ENCODE results near the gene PFAS. TPM values are rescaled to one million over a fixed set of nuclear protein-coding genes. Genes with fewer than 3 reads are reported as not detected.

PFAS gene
- total RNA-seq, 1 experiment from 2014 or later, result 44.1 TPM

GRCh38 chr17:8223356-8224126, 25.5 kb upstream of the PFAS start:
- Mint-ChIP-seq H3K27me3 (ENCODE audit: insufficient read depth, unreplicated experiment) (peaks cover 2% of the 10 kb centered on the region), H3K4me1 (ENCODE audit: low read depth, unreplicated experiment) (peaks cover 17% of the 10 kb centered on the region), H3K9me3 (ENCODE audit: unreplicated experiment) (no peaks in the 10 kb centered on the region), H3K4me3 (ENCODE audit: unreplicated experiment) (peak overlapping the region; percentile 90), H3K27ac (ENCODE audit: unreplicated experiment) (peak overlapping the region; percentile 96), H3K36me3 (ENCODE audit: insufficient read depth, unreplicated experiment) (peaks cover 55% of the 10 kb centered on the region)
- no peaks in the 10 kb centered on the region for H3K36me3 ChIP-seq (ENCODE audit: control insufficient read depth, insufficient read depth, low read length)
- no peaks in the 10 kb centered on the region for H3K27me3 ChIP-seq (replicated peaks; ENCODE audit: control insufficient read depth, insufficient read depth, low read length)
- no peaks in the 10 kb centered on the region for H3K4me1 ChIP-seq
- TSS peak; percentile 82 for BruUV-seq (replicated peaks)
- intact Hi-C loops (cut with micrococcal nuclease; ENCODE audit: unreplicated experiment), result loop anchor here (1.0 kb wide), 3 partner anchors 13 to 77 kb away; partner anchors contain the start of genes AURKB and CTC1
- ChIA-PET POLR2A (interaction anchor here (0.5 to 1.4 kb wide), 5 partner anchors 14 to 97 kb away, joined by 3 to 10 read pairs (median 3); partner anchors contain the start of genes PFAS and SLC25A35), CTCF (interaction anchor here (1.3 kb wide), 1 partner anchor 100 kb away, joined by 3 read pairs; the partner anchor contains the start of gene HES7)
- DNase-seq, result peak; percentile 67 to 68
- TF ChIP-seq CTCF (IDR thresholded peaks at IDR 0.05; ENCODE audit: insufficient read depth in 1 of 2, low read depth in 1 of 2, low read length in 1 of 2, severe bottlenecking in 1 of 2, unreplicated experiment in 1 of 2), result no peak
- H3K9me3 ChIP-seq, result no peaks in the 10 kb centered on the region
- H3K4me3 ChIP-seq (ENCODE audit: low read depth, low read length), result peak overlapping the region; percentile 66

- H3K9me3 Mint-ChIP-seq (ENCODE audit: unreplicated experiment), result no peaks in the 10 kb centered on the region
- H3K4me1 Mint-ChIP-seq (ENCODE audit: low read depth, unreplicated experiment), result peaks cover 16% of the 10 kb centered on the region
- H3K27ac Mint-ChIP-seq (ENCODE audit: unreplicated experiment), result peak overlapping the region; percentile 96
- H3K9me3 ChIP-seq, result no peaks in the 10 kb centered on the region
- DNase-seq, result no peak
- BruUV-seq (replicated peaks), result no TSS peak
- TF ChIP-seq CTCF (IDR thresholded peaks at IDR 0.05; ENCODE audit: insufficient read depth in 1 of 2, low read depth in 1 of 2, low read length in 1 of 2, severe bottlenecking in 1 of 2, unreplicated experiment in 1 of 2), result no peak
- no peaks in the 10 kb centered on the region for H3K4me1 ChIP-seq
- intact Hi-C loops (cut with micrococcal nuclease; ENCODE audit: unreplicated experiment), result no loop called here
- peaks cover 2% of the 10 kb centered on the region for H3K27me3 Mint-ChIP-seq (ENCODE audit: insufficient read depth, unreplicated experiment)
- no peak overlapping the region for H3K4me3 ChIP-seq (ENCODE audit: low read depth, low read length)
- H3K36me3 ChIP-seq (ENCODE audit: control insufficient read depth, insufficient read depth, low read length), result no peaks in the 10 kb centered on the region
- no peaks in the 10 kb centered on the region for H3K27me3 ChIP-seq (replicated peaks; ENCODE audit: control insufficient read depth, insufficient read depth, low read length)
- H3K36me3 Mint-ChIP-seq (ENCODE audit: insufficient read depth, unreplicated experiment), result peaks cover 53% of the 10 kb centered on the region
- ChIA-PET CTCF (no interaction called here), POLR2A (no interaction called here)
- peak overlapping the region; percentile 90 for H3K4me3 Mint-ChIP-seq (ENCODE audit: unreplicated experiment)
Measured at GRCh38 chr17:8224891-8225812, 23.9 kb upstream of the PFAS start.

- peak overlapping the region; percentile 26; the same call in 1 of the 2 replicates for H3K4me3 ChIP-seq (ENCODE audit: low read depth, low read length)
- peak overlapping the region; percentile 53 for H3K27ac Mint-ChIP-seq (ENCODE audit: unreplicated experiment)
- H3K27me3 ChIP-seq (replicated peaks; ENCODE audit: control insufficient read depth, insufficient read depth, low read length), result no peaks in the 10 kb centered on the region
- H3K27me3 Mint-ChIP-seq (ENCODE audit: insufficient read depth, unreplicated experiment), result peaks cover 2% of the 10 kb centered on the region
- H3K36me3 Mint-ChIP-seq (ENCODE audit: insufficient read depth, unreplicated experiment), result peaks cover 47% of the 10 kb centered on the region
- no TSS peak for BruUV-seq (replicated peaks)
- no peaks in the 10 kb centered on the region for H3K4me1 ChIP-seq
- ChIA-PET POLR2A (no interaction called here), CTCF (no interaction called here)
- H3K9me3 Mint-ChIP-seq (ENCODE audit: unreplicated experiment), result no peaks in the 10 kb centered on the region
- no peak for TF ChIP-seq CTCF (IDR thresholded peaks at IDR 0.05; ENCODE audit: insufficient read depth in 1 of 2, low read depth in 1 of 2, low read length in 1 of 2, severe bottlenecking in 1 of 2, unreplicated experiment in 1 of 2)
- peaks cover 16% of the 10 kb centered on the region for H3K4me1 Mint-ChIP-seq (ENCODE audit: low read depth, unreplicated experiment)
- peak overlapping the region; percentile 50 for H3K4me3 Mint-ChIP-seq (ENCODE audit: unreplicated experiment)
- H3K36me3 ChIP-seq (ENCODE audit: control insufficient read depth, insufficient read depth, low read length), result no peaks in the 10 kb centered on the region
- no peaks in the 10 kb centered on the region for H3K9me3 ChIP-seq
- intact Hi-C loops (cut with micrococcal nuclease; ENCODE audit: unreplicated experiment), result no loop called here
- peak; percentile 62 to 70 for DNase-seq
Measured at GRCh38 chr17:8225813-8226535, 23.1 kb upstream of the PFAS start.

Measured in Caco-2 (cell line).